Measurements from ENCODE around the gene BBX.

BBX gene

DNA sequence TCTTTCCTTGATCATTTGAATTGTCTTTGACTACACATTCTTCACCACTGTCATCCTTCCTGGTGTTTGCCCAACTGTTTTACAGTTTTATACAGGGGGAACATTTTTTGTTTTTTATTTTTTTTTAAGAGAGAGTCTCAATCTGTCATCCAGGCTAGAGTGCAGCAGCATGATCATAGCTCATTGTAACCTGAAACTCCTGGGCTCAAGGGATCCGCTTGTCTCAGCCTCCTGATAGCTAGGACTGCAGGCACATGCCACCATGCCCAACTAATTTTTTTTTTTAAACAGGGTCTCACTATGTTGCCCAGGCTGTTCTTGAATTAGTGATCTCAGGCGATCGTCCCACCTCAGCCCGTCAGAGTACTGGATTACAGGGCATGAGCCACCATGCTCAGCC is 222.6 kb downstream of the BBX start:
- no peak for DNase-seq (ENCODE audit: low read depth in 2 of 2)

- no peak for DNase-seq (ENCODE audit: low read depth in 2 of 2)
Observed at GRCh38 chr3:107752202-107752990, 229.6 kb downstream of the BBX start.

DNA sequence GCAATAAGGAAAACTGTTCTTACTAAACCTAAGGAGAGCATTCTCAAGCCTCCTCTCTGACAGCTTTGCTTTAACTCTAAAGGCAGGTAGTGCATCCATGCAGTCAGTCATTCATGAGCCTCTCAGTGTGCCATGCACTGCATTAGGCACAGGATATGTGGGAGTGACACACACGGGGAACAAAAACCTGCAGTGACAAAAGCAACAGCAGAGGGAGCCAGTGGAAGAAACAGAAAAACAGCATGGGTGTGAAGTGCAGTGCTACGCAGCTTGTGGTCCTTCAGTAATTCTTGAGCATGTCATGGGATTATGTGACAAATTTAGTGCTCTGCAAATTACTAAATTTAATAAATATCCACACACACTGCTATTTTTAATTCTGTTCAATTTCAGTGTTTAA is 230.7 kb downstream of the BBX start:
- DNase-seq (ENCODE audit: low read depth in 2 of 2) = no peak

- no peak for DNase-seq (ENCODE audit: low read depth in 2 of 2)
Observed at GRCh38 chr3:107753976-107754375, 231.2 kb downstream of the BBX start.

DNA sequence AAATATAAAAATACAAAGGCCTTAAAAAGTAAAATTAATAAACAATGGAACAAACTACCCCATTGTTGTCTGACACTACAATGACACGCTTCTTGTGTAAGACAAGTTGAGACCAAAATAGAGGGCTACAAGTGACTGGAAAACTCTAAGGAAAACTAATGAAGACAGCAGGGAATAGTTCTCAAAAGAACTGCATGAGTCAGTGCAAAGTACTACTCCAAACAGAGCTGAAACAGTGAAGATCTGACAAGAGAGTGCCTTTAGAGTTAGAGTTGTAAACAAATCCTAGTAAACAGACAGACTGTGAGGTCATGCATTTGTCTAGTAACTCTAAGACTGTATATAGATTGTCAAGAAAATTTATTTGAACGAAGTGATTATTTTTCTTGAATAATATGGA is 233.9 kb downstream of the BBX start:
- DNase-seq (ENCODE audit: low read depth in 2 of 2) = no peak

- no peak for DNase-seq (ENCODE audit: low read depth in 2 of 2)
Observed at GRCh38 chr3:107757140-107757539, 234.4 kb downstream of the BBX start.

GRCh38 chr3:107760144-107760543 is 237.4 kb downstream of the BBX start:
- no peak for DNase-seq (ENCODE audit: low read depth in 2 of 2)

DNA sequence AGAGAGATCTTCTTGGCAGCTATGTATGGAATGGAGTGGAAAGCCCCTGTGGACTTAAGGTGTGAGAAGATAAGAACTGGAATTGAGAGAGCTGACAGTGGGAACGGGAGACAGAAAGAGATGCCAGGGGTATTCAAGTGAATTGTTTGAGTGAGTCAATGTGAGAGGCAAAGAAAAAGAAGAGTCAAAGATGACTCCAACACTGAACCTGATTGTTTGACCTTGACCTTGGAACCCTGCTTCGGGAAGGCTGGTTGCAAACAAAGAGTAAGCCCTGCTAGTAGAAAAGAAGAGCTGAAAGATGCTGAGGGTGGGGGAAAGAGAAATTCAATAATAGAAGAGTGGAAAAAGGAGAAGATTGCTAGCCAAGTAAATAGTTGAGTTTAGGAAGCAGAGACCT is 238.6 kb downstream of the BBX start:
- no peak for DNase-seq (ENCODE audit: low read depth in 2 of 2)

DNA sequence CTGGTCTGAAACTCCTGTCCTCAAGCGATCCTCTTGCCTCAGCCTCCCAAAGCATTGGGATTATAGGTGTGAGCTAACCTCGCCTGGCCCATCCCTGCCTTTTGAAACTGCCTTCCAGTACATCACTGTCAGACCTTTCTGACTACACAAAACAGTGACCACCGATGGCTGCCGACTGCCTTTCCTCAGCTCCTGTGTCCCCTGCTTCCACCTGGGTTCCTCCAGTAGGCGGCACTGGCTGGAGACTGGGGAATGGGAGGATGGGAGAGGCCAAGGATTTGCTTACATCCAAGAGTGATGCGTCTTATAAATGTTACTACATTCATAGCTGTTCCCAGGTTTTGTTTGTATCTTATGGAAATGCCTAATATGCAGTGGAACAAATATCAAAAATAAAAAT is 242.8 kb downstream of the BBX start:
- DNase-seq (ENCODE audit: low read depth in 2 of 2) = no peak

GRCh38 chr3:107767897-107768605 is 245.3 kb downstream of the BBX start:
- no peak for DNase-seq (ENCODE audit: low read depth in 2 of 2)

GRCh38 chr3:107769882-107770281 is 247.1 kb downstream of the BBX start:
- no peak for DNase-seq (ENCODE audit: low read depth in 2 of 2)

- no peak for DNase-seq (ENCODE audit: low read depth in 2 of 2)
Observed at GRCh38 chr3:107772016-107772415, 249.3 kb downstream of the BBX start.

DNA sequence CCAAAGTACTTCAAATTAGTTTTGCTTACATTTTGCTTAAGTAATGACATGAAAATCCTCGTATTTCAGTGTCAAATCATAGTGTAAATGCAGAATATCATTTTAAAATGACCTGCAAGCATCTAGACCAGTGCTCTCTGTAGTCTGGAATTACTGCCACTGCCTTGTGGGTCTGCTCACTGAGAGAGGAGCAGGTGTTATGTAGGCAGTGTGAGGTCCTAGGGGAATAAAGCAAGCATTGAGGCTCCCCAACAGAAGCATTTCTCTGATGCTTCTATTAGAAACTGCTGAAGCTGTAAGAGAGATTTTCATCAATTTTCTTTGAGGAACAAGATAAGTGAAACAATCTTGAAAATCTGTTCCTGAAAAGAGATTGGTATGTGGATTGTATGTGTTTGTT is 253.2 kb downstream of the BBX start:
- DNase-seq (ENCODE audit: low read depth in 2 of 2) = no peak

DNA sequence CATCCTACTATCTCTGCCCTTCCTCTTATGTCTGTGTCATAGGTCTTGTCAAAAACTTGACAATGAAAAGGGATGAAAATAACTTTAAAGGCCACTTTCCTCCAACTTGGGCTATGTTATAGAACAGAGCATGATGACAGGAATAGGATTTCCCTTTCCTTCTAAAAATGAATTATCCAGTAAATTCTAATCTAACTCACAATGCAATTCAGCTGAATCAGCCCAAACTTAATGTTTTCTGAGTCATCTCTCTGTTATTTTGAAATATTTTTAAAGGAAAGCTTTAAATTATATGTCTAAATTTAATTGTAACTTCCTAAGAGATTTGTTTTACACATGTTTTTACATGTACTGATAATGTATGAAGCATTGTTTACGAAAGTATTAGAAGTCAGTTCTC is 258.5 kb downstream of the BBX start:
- no peak for DNase-seq (ENCODE audit: low read depth in 2 of 2)

DNA sequence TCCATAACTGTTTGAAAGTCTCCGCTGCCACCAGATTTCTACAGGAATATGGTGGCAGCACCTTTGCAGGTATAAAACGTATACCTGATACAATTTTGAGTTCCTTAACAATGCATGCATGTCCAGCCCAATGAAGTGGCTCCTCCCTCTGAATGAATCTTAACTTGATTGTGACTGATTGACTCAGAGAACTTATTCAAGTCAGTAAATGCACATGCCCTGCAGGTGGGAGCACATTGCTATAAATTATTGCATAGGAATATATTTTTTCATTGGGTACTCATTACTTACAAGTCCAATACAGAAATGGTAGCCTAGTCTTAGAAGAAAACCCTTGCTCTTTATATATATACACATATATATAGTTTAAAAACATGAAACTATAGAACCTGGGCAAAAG is 259.3 kb downstream of the BBX start:
- no peak for DNase-seq (ENCODE audit: low read depth in 2 of 2)

GRCh38 chr3:107790612-107791011 is 267.9 kb downstream of the BBX start:
- no peak for DNase-seq (ENCODE audit: low read depth in 2 of 2)

DNA sequence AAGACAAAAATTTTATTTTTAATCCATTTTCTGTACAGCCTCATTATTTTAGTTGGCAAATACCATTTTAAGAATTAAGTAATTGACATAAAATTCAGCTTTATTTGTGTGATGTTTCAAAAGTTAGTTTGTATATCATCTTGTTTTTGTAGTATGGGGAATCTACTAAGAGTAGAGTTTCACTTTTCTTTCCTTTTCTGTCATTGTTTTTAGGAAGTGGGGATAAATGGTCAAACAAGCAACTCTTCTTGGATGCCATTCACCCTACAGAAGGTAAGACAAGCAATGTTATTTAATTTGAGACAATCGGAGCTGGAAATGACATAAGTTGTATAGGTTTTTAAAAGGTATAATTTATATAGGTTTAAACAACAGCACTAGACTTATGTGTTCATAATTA is 268.3 kb downstream of the BBX start:
- DNase-seq (ENCODE audit: low read depth in 2 of 2) = no peak

GRCh38 chr3:107791450-107791849 is 268.7 kb downstream of the BBX start:
- no peak for DNase-seq (ENCODE audit: low read depth in 2 of 2)

- DNase-seq (ENCODE audit: low read depth in 2 of 2) = no peak
Observed at GRCh38 chr3:107794664-107795443, 272.1 kb downstream of the BBX start.

GRCh38 chr3:107795514-107796094 is 272.8 kb downstream of the BBX start:
- DNase-seq (ENCODE audit: low read depth in 2 of 2) = no peak

GRCh38 chr3:107796791-107797190 is 274.0 kb downstream of the BBX start:
- no peak for DNase-seq (ENCODE audit: low read depth in 2 of 2)

DNA sequence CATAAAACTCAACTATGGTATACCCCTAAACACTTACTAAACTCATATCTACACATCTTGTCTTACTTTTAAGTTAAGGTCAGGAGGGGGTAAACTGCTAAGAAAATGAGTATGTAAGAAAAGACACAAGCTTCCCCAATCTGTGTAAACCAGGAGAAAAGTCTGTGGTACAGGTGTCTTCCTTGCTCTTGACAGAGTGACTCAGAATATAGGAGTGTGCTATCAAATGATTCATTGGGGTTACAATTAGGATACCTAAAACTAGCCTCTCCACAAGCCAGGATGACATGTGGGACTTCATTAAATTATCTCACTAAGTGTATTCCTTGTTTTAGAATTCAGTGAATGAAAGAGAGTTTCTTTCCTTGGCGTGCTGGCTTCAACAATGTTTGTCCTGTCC is 274.8 kb downstream of the BBX start:
- no peak for DNase-seq (ENCODE audit: low read depth in 2 of 2)

All from stimulated activated CD8-positive, alpha-beta memory T cell treated with anti-CD3 and anti-CD28 coated beads, Interleukin-2, amount 100 ng/mL, for 1 hour (primary cell).